ENCODE measurements around the gene DEPDC1B. TPM values are rescaled to one million over a fixed set of nuclear protein-coding genes. Genes with fewer than 3 reads are reported as not detected.
"Not testable (repeated sequence)": the region's sequence is repeated elsewhere in the genome, so short reads cannot be mapped to it uniquely, and the experiment has no call there.

Gene DEPDC1B
- total RNA-seq, 1 experiment from 2014 or later, result 11.3 TPM

DNA sequence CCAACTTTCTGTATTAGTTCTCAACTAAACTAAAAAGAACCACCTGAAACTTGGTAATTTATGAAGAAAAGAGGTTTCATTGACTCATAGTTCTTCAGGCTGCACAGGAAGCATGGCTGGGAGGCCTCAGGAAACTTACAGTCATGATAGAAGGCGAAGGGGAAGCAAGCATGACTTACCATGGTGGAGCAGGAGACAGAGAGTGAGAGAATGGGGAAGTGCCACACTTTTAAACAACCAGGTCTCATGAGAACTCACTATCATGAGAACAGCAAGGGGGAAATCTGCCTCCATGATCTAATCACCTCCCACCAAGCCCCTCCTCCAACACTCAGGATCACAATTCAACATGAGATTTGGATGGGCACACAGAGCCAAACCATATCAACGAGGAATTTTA, 123.5 kb downstream of the DEPDC1B start:
- no peaks in the 10 kb centered on the region for H3K4me1 Mint-ChIP-seq (ENCODE audit: insufficient read depth, unreplicated experiment)
- POLR2A ChIA-PET, result no interaction called here
- H3K9me3 Mint-ChIP-seq (ENCODE audit: unreplicated experiment), result peaks cover 24% of the 10 kb centered on the region
- no peak for TF ChIP-seq CTCF (IDR thresholded peaks at IDR 0.05; ENCODE audit: unreplicated experiment)
- CTCF ChIA-PET, result no interaction called here
- DNase-seq (ENCODE audit: unreplicated experiment), result no peak
- no peak overlapping the region for H3K4me3 Mint-ChIP-seq (ENCODE audit: unreplicated experiment)
- no peak overlapping the region for H3K27ac Mint-ChIP-seq (ENCODE audit: low read depth, unreplicated experiment)
- no TSS peak for BruUV-seq (replicated peaks)
- intact Hi-C loops (cut with micrococcal nuclease), result no loop called here
- H3K36me3 Mint-ChIP-seq (ENCODE audit: insufficient read depth, unreplicated experiment), result no peaks in the 10 kb centered on the region
- H3K27me3 Mint-ChIP-seq (ENCODE audit: insufficient read depth, unreplicated experiment), result no peaks in the 10 kb centered on the region

GRCh38 chr5:60568646-60569045, 131.3 kb downstream of the DEPDC1B start:
- H3K9me3 Mint-ChIP-seq (ENCODE audit: unreplicated experiment), result peaks cover 9% of the 10 kb centered on the region
- TF ChIP-seq CTCF (IDR thresholded peaks at IDR 0.05; ENCODE audit: unreplicated experiment), result no peak
- no peaks in the 10 kb centered on the region for H3K4me1 Mint-ChIP-seq (ENCODE audit: insufficient read depth, unreplicated experiment)
- intact Hi-C loops (cut with micrococcal nuclease), result no loop called here
- no TSS peak for BruUV-seq (replicated peaks)
- H3K4me3 Mint-ChIP-seq (ENCODE audit: unreplicated experiment), result no peak overlapping the region
- ChIA-PET CTCF (no interaction called here), POLR2A (no interaction called here)
- no peaks in the 10 kb centered on the region for H3K27me3 Mint-ChIP-seq (ENCODE audit: insufficient read depth, unreplicated experiment)
- H3K36me3 Mint-ChIP-seq (ENCODE audit: insufficient read depth, unreplicated experiment), result no peaks in the 10 kb centered on the region
- DNase-seq (ENCODE audit: unreplicated experiment), result no peak
- H3K27ac Mint-ChIP-seq (ENCODE audit: low read depth, unreplicated experiment), result no peak overlapping the region

DNA sequence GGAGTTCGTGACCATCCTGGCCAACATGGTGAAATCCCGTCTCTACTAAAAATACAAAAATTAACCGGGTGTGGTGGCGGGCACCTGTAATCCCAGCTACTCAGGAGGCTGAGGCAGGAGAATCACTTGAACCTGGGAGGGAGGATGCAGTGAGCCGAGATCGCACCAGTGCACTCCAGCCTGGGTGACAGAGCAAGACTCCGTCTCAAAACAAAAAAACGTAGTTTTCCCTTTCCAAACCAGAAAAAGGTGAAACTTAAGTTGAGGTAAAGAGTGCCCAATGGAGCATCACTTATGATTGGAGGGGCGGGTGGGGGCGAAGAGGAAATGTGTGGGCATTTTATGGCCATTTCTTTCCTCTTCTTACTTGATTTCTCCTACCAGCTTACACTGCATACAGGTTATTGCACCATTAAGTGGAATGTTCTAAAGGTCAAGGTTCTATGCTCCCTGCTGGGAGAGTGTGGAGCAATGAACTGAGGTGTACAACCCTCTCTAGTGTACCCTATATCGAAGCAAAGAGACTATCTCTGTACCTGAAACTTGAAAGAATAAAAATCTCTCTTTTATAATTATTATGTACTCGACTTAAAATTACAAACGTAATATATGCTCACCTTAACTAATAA, 136.2 kb downstream of the DEPDC1B start:
- H3K4me3 Mint-ChIP-seq (ENCODE audit: unreplicated experiment), result no peak overlapping the region
- no peaks in the 10 kb centered on the region for H3K36me3 Mint-ChIP-seq (ENCODE audit: insufficient read depth, unreplicated experiment)
- H3K4me1 Mint-ChIP-seq (ENCODE audit: insufficient read depth, unreplicated experiment), result no peaks in the 10 kb centered on the region
- intact Hi-C loops (cut with micrococcal nuclease), result no loop called here
- H3K27me3 Mint-ChIP-seq (ENCODE audit: insufficient read depth, unreplicated experiment), result no peaks in the 10 kb centered on the region
- H3K9me3 Mint-ChIP-seq (ENCODE audit: unreplicated experiment), result peaks cover under 1% of the 10 kb centered on the region
- CTCF ChIA-PET, result no interaction called here
- no peak for TF ChIP-seq CTCF (IDR thresholded peaks at IDR 0.05; ENCODE audit: unreplicated experiment)
- DNase-seq (ENCODE audit: unreplicated experiment), result no peak
- POLR2A ChIA-PET, result no interaction called here
- no peak overlapping the region for H3K27ac Mint-ChIP-seq (ENCODE audit: low read depth, unreplicated experiment)
- no TSS peak for BruUV-seq (replicated peaks)

- H3K9me3 Mint-ChIP-seq (ENCODE audit: unreplicated experiment); intact Hi-C loops (cut with micrococcal nuclease); H3K4me1 Mint-ChIP-seq (ENCODE audit: insufficient read depth, unreplicated experiment); BruUV-seq (replicated peaks); CTCF ChIA-PET; H3K4me3 Mint-ChIP-seq (ENCODE audit: unreplicated experiment); DNase-seq (ENCODE audit: unreplicated experiment); H3K27ac Mint-ChIP-seq (ENCODE audit: low read depth, unreplicated experiment); H3K36me3 Mint-ChIP-seq (ENCODE audit: insufficient read depth, unreplicated experiment); POLR2A ChIA-PET: not testable (repeated sequence)
- peaks cover 10% of the 10 kb centered on the region for H3K27me3 Mint-ChIP-seq (ENCODE audit: insufficient read depth, unreplicated experiment)
Observed at GRCh38 chr5:60553291-60553690, 146.7 kb downstream of the DEPDC1B start.

DNA sequence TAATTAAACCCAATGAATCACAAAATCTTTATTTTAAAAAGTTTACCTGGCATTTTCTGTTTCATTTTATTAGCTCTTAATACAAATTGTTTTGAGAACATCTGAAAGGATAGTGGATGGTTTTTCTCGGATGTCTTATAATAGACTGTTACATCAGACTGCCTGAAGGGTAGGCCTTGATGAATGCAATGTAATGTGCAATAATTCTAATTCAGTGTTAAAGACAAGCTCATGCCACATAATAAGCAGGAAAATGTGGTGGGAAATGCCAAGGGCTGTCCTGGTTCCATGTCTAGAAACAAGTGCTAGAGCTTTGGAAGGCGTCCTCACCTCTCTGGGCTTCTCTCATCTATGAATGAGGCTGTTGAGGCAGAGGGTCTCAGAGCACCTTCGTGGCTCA, 148.1 kb downstream of the DEPDC1B start:
- Mint-ChIP-seq H3K27me3 (ENCODE audit: insufficient read depth, unreplicated experiment) (peaks cover 10% of the 10 kb centered on the region), H3K36me3 (ENCODE audit: insufficient read depth, unreplicated experiment) (no peaks in the 10 kb centered on the region), H3K27ac (ENCODE audit: low read depth, unreplicated experiment) (no peak overlapping the region), H3K4me1 (ENCODE audit: insufficient read depth, unreplicated experiment) (no peaks in the 10 kb centered on the region), H3K4me3 (ENCODE audit: unreplicated experiment) (no peak overlapping the region), H3K9me3 (ENCODE audit: unreplicated experiment) (no peaks in the 10 kb centered on the region)
- TF ChIP-seq CTCF (IDR thresholded peaks at IDR 0.05; ENCODE audit: unreplicated experiment), result no peak
- intact Hi-C loops (cut with micrococcal nuclease), result no loop called here
- no TSS peak for BruUV-seq (replicated peaks)
- DNase-seq (ENCODE audit: unreplicated experiment), result no peak
- POLR2A ChIA-PET, result no interaction called here
- CTCF ChIA-PET, result no interaction called here

Data from MCF 10A (cell line).